ENCODE measurements around the gene PLCB4.

DNA sequence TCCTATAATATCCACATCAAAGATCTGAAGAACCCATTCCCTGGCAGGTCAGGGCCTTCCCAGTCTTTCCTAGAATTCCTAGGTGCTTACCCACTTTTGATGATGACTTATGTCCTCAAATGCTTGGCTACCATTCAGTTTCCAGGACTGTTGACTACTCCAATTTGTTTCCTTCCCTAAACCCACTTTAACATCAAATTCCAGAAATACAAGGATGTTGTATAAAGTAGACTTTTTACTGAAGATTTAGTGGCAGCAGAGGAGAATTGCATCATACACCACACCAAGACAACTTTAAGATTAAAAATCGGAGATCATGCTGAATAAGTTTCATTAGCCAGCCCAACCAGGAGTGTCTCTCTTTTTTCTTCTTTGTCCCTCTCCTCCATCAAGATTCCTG is 242.2 kb downstream of the PLCB4 start:
- TF ChIP-seq CTCF (IDR thresholded peaks at IDR 0.05) (no peak), USF2 (CRISPR knock-in tag; IDR thresholded peaks at IDR 0.05) (no peak), HMGA2 (CRISPR knock-in tag; IDR thresholded peaks at IDR 0.05) (no peak), JUN (CRISPR knock-in tag; IDR thresholded peaks at IDR 0.05) (no peak), PRRX2 (CRISPR knock-in tag; IDR thresholded peaks at IDR 0.05) (no peak), SP1 (CRISPR knock-in tag; conservative IDR thresholded peaks at IDR 0.05) (no peak)
- TF ChIP-seq, protein P1, sequence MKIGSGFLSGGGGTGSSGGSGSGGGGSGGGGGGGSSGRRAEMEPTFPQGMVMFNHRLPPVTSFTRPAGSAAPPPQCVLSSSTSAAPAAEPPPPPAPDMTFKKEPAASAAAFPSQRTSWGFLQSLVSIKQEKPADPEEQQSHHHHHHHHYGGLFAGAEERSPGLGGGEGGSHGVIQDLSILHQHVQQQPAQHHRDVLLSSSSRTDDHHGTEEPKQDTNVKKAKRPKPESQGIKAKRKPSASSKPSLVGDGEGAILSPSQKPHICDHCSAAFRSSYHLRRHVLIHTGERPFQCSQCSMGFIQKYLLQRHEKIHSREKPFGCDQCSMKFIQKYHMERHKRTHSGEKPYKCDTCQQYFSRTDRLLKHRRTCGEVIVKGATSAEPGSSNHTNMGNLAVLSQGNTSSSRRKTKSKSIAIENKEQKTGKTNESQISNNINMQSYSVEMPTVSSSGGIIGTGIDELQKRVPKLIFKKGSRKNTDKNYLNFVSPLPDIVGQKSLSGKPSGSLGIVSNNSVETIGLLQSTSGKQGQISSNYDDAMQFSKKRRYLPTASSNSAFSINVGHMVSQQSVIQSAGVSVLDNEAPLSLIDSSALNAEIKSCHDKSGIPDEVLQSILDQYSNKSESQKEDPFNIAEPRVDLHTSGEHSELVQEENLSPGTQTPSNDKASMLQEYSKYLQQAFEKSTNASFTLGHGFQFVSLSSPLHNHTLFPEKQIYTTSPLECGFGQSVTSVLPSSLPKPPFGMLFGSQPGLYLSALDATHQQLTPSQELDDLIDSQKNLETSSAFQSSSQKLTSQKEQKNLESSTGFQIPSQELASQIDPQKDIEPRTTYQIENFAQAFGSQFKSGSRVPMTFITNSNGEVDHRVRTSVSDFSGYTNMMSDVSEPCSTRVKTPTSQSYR (CRISPR knock-in tag; IDR thresholded peaks at IDR 0.05) = no peak

Measured in WTC11 (cell line).